ENCODE data around the gene OR8H3.

- TF ChIP-seq CTCF (optimal IDR thresholded peaks at IDR 0.05 in 1 of 3, IDR thresholded peaks at IDR 0.05 in 1 of 3, conservative IDR thresholded peaks at IDR 0.05 in 1 of 3; ENCODE audit: extremely low read depth in 1 of 3, insufficient read depth in 2 of 3, low read length in 3 of 3) (no peak), EZH2 (IDR thresholded peaks at IDR 0.05; ENCODE audit: low read length) (no peak)
These were observed 50.2 kb downstream of the OR8H3 start for GRCh38 chr11:56172256-56172830.
